ENCODE results near the gene CMTM4.

CMTM4 gene

DNA sequence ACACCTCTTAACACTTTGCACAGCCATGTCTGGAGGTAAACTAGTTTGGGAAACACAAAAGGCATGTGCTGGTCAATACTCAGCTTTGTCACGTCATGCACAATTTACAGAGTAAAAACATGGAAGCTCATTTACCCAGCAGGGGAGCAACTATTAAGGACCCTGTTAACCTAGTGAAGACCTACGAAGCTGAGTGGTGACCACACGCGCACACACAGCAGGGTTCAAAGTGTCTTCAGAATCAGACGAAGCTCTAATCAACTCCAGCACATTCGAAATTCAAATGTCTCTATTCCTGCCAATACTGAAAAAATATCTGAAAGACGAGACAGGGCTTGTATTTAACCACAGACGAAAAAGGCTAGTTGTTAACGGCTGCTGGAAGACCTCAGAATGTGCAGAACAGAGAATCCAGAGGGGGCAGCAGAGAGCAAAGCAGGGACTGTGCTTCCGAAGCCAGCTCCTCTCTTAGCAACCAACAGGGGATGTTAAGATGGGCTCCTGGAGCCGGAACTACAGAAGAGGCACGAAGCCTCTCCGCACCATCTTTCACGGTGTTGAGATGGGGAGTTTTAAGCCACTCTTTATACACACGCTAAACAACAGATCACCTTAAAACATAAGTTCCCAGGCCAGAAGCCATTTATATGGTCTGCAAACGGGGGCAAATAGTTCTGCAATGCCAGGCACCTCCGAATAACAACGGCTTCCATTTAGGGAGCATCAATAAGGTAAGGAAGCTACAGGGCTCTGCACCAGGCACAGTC, 45.7 kb downstream of the CMTM4 start:
- TF ChIP-seq RAD21 (IDR thresholded peaks at IDR 0.05; ENCODE audit: low read depth) (peak; percentile 65), CEBPB (IDR thresholded peaks at IDR 0.05) (no peak), ZBTB7A (IDR thresholded peaks at IDR 0.05; ENCODE audit: low read depth) (no peak), TCF12 (IDR thresholded peaks at IDR 0.05; ENCODE audit: low read depth) (no peak), FOXM1 (IDR thresholded peaks at IDR 0.05; ENCODE audit: borderline replicate concordance, low read depth) (no peak), EGR1 (IDR thresholded peaks at IDR 0.05) (no peak), CREB1 (IDR thresholded peaks at IDR 0.05; ENCODE audit: low read depth) (no peak), TEAD4 (IDR thresholded peaks at IDR 0.05) (0 out of 2 replicates have a peak, but pooled peaks have one; percentile 29), EP300 (IDR thresholded peaks at IDR 0.05; ENCODE audit: borderline replicate concordance) (no peak), YY1 (IDR thresholded peaks at IDR 0.05; ENCODE audit: low read depth) (0 out of 2 replicates have a peak, but pooled peaks have one; percentile 20), TAF1 (IDR thresholded peaks at IDR 0.05; ENCODE audit: low read depth) (no peak), NFIC (IDR thresholded peaks at IDR 0.05) (no peak)
- TF ChIP-seq, protein P1, sequence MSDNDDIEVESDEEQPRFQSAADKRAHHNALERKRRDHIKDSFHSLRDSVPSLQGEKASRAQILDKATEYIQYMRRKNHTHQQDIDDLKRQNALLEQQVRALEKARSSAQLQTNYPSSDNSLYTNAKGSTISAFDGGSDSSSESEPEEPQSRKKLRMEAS (IDR thresholded peaks at IDR 0.05): no peak
- TF ChIP-seq, protein P2, sequence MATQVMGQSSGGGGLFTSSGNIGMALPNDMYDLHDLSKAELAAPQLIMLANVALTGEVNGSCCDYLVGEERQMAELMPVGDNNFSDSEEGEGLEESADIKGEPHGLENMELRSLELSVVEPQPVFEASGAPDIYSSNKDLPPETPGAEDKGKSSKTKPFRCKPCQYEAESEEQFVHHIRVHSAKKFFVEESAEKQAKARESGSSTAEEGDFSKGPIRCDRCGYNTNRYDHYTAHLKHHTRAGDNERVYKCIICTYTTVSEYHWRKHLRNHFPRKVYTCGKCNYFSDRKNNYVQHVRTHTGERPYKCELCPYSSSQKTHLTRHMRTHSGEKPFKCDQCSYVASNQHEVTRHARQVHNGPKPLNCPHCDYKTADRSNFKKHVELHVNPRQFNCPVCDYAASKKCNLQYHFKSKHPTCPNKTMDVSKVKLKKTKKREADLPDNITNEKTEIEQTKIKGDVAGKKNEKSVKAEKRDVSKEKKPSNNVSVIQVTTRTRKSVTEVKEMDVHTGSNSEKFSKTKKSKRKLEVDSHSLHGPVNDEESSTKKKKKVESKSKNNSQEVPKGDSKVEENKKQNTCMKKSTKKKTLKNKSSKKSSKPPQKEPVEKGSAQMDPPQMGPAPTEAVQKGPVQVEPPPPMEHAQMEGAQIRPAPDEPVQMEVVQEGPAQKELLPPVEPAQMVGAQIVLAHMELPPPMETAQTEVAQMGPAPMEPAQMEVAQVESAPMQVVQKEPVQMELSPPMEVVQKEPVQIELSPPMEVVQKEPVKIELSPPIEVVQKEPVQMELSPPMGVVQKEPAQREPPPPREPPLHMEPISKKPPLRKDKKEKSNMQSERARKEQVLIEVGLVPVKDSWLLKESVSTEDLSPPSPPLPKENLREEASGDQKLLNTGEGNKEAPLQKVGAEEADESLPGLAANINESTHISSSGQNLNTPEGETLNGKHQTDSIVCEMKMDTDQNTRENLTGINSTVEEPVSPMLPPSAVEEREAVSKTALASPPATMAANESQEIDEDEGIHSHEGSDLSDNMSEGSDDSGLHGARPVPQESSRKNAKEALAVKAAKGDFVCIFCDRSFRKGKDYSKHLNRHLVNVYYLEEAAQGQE (IDR thresholded peaks at IDR 0.05; ENCODE audit: low read depth): no peak
- TF ChIP-seq, protein P3, sequence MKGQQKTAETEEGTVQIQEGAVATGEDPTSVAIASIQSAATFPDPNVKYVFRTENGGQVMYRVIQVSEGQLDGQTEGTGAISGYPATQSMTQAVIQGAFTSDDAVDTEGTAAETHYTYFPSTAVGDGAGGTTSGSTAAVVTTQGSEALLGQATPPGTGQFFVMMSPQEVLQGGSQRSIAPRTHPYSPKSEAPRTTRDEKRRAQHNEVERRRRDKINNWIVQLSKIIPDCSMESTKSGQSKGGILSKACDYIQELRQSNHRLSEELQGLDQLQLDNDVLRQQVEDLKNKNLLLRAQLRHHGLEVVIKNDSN (IDR thresholded peaks at IDR 0.05): no peak

DNA sequence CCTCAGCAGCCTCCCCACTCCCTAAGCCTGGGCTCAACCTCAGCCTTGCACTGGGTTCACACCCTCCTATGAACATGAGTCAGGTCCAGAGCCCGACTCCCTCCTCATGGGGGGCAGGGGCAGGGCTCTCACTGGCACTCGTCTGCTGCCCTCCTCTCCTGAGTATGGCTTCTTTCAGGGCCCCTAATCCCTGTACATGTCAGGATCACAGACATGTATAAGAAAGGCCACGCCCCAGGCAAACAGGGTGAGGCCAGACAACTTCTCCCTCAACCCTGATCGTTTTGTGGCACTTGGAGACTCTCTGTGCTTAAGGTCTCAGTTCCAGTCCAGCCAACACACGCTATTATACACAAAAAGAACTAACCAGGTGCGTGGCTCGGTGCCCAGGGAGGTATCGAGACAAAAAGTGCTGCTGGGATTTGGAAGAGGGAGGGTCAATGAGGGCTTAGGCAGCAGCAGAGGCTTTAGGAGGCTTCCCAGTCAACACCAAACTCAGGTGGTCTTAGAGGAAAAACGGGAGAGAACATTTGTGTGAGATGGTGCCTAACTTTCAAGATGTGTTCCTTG, 46.8 kb downstream of the CMTM4 start:
- no peak for TF ChIP-seq EP300 (IDR thresholded peaks at IDR 0.05; ENCODE audit: borderline replicate concordance)
- TF ChIP-seq, protein P3 (IDR thresholded peaks at IDR 0.05): no peak
- no peak for TF ChIP-seq EGR1 (IDR thresholded peaks at IDR 0.05)
- TF ChIP-seq CREB1 (IDR thresholded peaks at IDR 0.05; ENCODE audit: low read depth): no peak
- no peak for TF ChIP-seq NFIC (IDR thresholded peaks at IDR 0.05)

DNA sequence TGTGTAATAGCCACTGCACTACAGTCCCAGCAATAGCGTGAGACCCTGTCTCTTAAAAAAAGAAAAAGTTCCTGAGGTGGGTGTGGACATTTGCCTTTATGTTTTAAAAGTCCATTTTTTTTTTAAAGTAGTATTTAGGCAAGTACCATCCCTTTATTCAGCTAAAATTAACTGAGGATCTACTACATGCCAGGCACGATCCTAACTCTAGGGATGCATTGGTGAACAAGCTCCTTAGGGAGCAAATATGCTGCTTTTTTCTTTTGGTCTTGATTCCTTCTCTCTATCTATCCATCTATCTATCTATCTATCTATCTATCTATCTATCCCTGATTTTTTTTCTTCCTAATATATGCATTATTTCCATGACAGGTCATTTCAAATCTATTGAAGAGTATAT, 47.4 kb downstream of the CMTM4 start:
- TF ChIP-seq, protein P3 (IDR thresholded peaks at IDR 0.05): no peak
- TF ChIP-seq FOXM1 (IDR thresholded peaks at IDR 0.05; ENCODE audit: borderline replicate concordance, low read depth) (no peak), ZBTB7A (IDR thresholded peaks at IDR 0.05; ENCODE audit: low read depth) (no peak), CREB1 (IDR thresholded peaks at IDR 0.05; ENCODE audit: low read depth) (no peak), TEAD4 (IDR thresholded peaks at IDR 0.05) (no peak), EP300 (IDR thresholded peaks at IDR 0.05; ENCODE audit: borderline replicate concordance) (no peak), EGR1 (IDR thresholded peaks at IDR 0.05) (no peak), TAF1 (IDR thresholded peaks at IDR 0.05; ENCODE audit: low read depth) (no peak), YY1 (IDR thresholded peaks at IDR 0.05; ENCODE audit: low read depth) (no peak)
- TF ChIP-seq, protein P2 (IDR thresholded peaks at IDR 0.05; ENCODE audit: low read depth): no peak

DNA sequence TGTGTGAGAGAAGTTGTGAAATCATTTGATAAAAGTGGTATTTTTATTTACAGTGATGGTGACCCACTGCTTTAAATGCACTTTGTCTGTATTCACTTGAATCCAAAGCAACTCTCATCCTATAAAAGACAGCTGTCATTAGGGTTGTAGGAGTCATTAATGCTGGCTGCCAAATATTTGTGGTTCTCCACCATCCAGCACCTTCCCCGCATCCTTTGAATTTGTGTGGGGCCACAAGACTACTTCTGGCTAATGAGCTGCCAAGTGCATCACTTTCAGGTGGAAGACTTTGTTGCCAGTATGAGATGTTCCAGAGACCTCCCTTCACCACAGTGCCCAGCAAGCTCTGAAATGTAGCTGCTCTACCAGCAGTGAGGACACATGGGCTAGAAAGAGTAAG, 48.7 kb downstream of the CMTM4 start:
- TF ChIP-seq NFIC (IDR thresholded peaks at IDR 0.05) (no peak), CEBPB (IDR thresholded peaks at IDR 0.05) (no peak), RAD21 (IDR thresholded peaks at IDR 0.05; ENCODE audit: low read depth) (no peak), TAF1 (IDR thresholded peaks at IDR 0.05; ENCODE audit: low read depth) (no peak), ZBTB7A (IDR thresholded peaks at IDR 0.05; ENCODE audit: low read depth) (no peak), TCF12 (IDR thresholded peaks at IDR 0.05; ENCODE audit: low read depth) (no peak), EP300 (IDR thresholded peaks at IDR 0.05; ENCODE audit: borderline replicate concordance) (no peak), CREB1 (IDR thresholded peaks at IDR 0.05; ENCODE audit: low read depth) (no peak), FOXM1 (IDR thresholded peaks at IDR 0.05; ENCODE audit: borderline replicate concordance, low read depth) (no peak)
- TF ChIP-seq, protein P1 (IDR thresholded peaks at IDR 0.05): no peak
- TF ChIP-seq, protein P3 (IDR thresholded peaks at IDR 0.05): no peak

Data from Ishikawa (cell line).